Stimulated activated CD4-positive, alpha-beta T cell treated with anti-CD3 and anti-CD28 coated beads, Interleukin-2, amount 100 ng/mL, for 4 hours (primary cell): ENCODE data around the gene DDOST.
"Not testable (repeated sequence)": the region's sequence is repeated elsewhere in the genome, so short reads cannot be mapped to it uniquely, and the experiment has no call there.

Source experiments
- DNase-seq: peaks from one replicate; pipeline ENCODE4 v3.0.0-alpha.2; 2020; ENCODE audit warnings: low read depth

DDOST gene

GRCh38 chr1:20624709-20625108, 36.5 kb downstream of the DDOST start:
- no peak for DNase-seq

- DNase-seq, result no peak
Measured at GRCh38 chr1:20621012-20621411, 40.2 kb downstream of the DDOST start.

GRCh38 chr1:20619999-20620398, 41.2 kb downstream of the DDOST start:
- DNase-seq, result no peak

- DNase-seq, result no peak
Measured at GRCh38 chr1:20618550-20618949, 42.6 kb downstream of the DDOST start.

- DNase-seq, result no peak
Measured at GRCh38 chr1:20616847-20617487, 44.2 kb downstream of the DDOST start.

GRCh38 chr1:20615946-20616846, 45.0 kb downstream of the DDOST start:
- DNase-seq, result no peak

- DNase-seq, result no peak
Measured at GRCh38 chr1:20614131-20614579, 47.0 kb downstream of the DDOST start.

GRCh38 chr1:20612221-20612746, 48.9 kb downstream of the DDOST start:
- no peak for DNase-seq

GRCh38 chr1:20611652-20612051, 49.5 kb downstream of the DDOST start:
- no peak for DNase-seq

GRCh38 chr1:20610970-20611369, 50.2 kb downstream of the DDOST start:
- DNase-seq, result no peak

GRCh38 chr1:20609541-20609940, 51.6 kb downstream of the DDOST start:
- DNase-seq, result no peak

- not testable (repeated sequence) for DNase-seq
Measured at GRCh38 chr1:20606801-20607570, 54.2 kb downstream of the DDOST start.

- DNase-seq, result no peak
Measured at GRCh38 chr1:20604678-20605077, 56.5 kb downstream of the DDOST start.

GRCh38 chr1:20603504-20604464, 57.4 kb downstream of the DDOST start:
- DNase-seq, result no peak

GRCh38 chr1:20602851-20603450, 58.2 kb downstream of the DDOST start:
- no peak for DNase-seq
